Endometrium (tissue), 2 donors: ENCODE measurements around the gene P2RY12.
"Not testable (repeated sequence)": the region's sequence is repeated elsewhere in the genome, so short reads cannot be mapped to it uniquely, and the experiment has no call there.

Source experiments
- FAIRE-seq: peaks from 2 replicates; lab custom pipeline; 2012; peaks lifted over from hg19 to GRCh38; lab: Jason Lieb, UNC
- donor health status: control.
- donor health status: control.

P2RY12 gene

GRCh38 chr3:151393146-151393830, 8.7 kb upstream of the P2RY12 start:
- FAIRE-seq: no peak

GRCh38 chr3:151392191-151392590, 7.6 kb upstream of the P2RY12 start:
- not testable (repeated sequence) for FAIRE-seq

- FAIRE-seq: no peak
These were observed 7.2 kb upstream of the P2RY12 start for GRCh38 chr3:151391720-151392119.

- FAIRE-seq: no peak
These were observed 3.3 kb upstream of the P2RY12 start for GRCh38 chr3:151387842-151388241.

GRCh38 chr3:151387432-151387831, 2.9 kb upstream of the P2RY12 start:
- no peak for FAIRE-seq

- peak; percentile 86 for FAIRE-seq
These were observed 1.5 kb upstream of the P2RY12 start for GRCh38 chr3:151386056-151386455.

- peak; percentile 4 for FAIRE-seq
These were observed 597 bp downstream of the P2RY12 start for GRCh38 chr3:151383956-151384355.

GRCh38 chr3:151383111-151383510, 1.4 kb downstream of the P2RY12 start:
- no peak for FAIRE-seq

GRCh38 chr3:151382671-151383070, 1.9 kb downstream of the P2RY12 start:
- FAIRE-seq: no peak

- FAIRE-seq: no peak
These were observed 5.3 kb downstream of the P2RY12 start for GRCh38 chr3:151379083-151379734.

- FAIRE-seq: no peak
These were observed 6.7 kb downstream of the P2RY12 start for GRCh38 chr3:151377768-151378385.

- no peak for FAIRE-seq
These were observed 12.3 kb downstream of the P2RY12 start for GRCh38 chr3:151372063-151372820.

- FAIRE-seq: no peak
These were observed 13.0 kb downstream of the P2RY12 start for GRCh38 chr3:151371526-151371925.

GRCh38 chr3:151367448-151367847, 17.1 kb downstream of the P2RY12 start:
- FAIRE-seq: no peak

GRCh38 chr3:151366993-151367392, 17.6 kb downstream of the P2RY12 start:
- FAIRE-seq: no peak

GRCh38 chr3:151362751-151363174, 21.8 kb downstream of the P2RY12 start:
- no peak for FAIRE-seq

GRCh38 chr3:151357463-151357850, 27.1 kb downstream of the P2RY12 start:
- no peak for FAIRE-seq

GRCh38 chr3:151356794-151357462, 27.6 kb downstream of the P2RY12 start:
- no peak for FAIRE-seq

GRCh38 chr3:151351648-151352047, 32.9 kb downstream of the P2RY12 start:
- no peak for FAIRE-seq

- no peak for FAIRE-seq
These were observed 33.3 kb downstream of the P2RY12 start for GRCh38 chr3:151351219-151351618.

GRCh38 chr3:151350656-151351055, 33.9 kb downstream of the P2RY12 start:
- no peak for FAIRE-seq

- FAIRE-seq: no peak
These were observed 37.1 kb downstream of the P2RY12 start for GRCh38 chr3:151347432-151347831.
